H1 (cell line): ENCODE data around the gene ARHGEF16. TPM values are rescaled to one million over a fixed set of nuclear protein-coding genes. Genes with fewer than 3 reads are reported as not detected.

ENCODE experiments used
- CTCF ChIA-PET: fragments of 300-600 bp; sonication (Branson Sonifier 250); formaldehyde crosslinking; loops from one replicate; lab custom pipeline; 2021; ENCODE audit not compliant: partially characterized antibody; lab: Charles Lee
- POLR2A ChIA-PET: fragments of 300-600 bp; sonication (Branson Sonifier 250); formaldehyde crosslinking; loops from one replicate; lab custom pipeline; 2021; ENCODE audit warnings: inconsistent platforms; ENCODE audit not compliant: partially characterized antibody; lab: Charles Lee
- DNase-seq, 2 experiments: peaks; one replicate each; pipeline versions ENCODE4 v3.0.0 to v3.0.0-alpha.2; 2010 to 2022; ENCODE audit warnings: low spot score in 2 of 2, low read depth in 1 of 2, mixed read lengths in 1 of 2
- FAIRE-seq: peaks from 2 replicates; lab custom pipeline; 2011; peaks lifted over from hg19 to GRCh38; lab: Jason Lieb, UNC
- H2AFZ ChIP-seq: 2 replicates; pipeline ENCODE4 v1.8.1; 2012; ENCODE audit warnings: low read length, inconsistent platforms
- H2AK5ac ChIP-seq: 2 replicates; pipeline ENCODE4 v1.6.1; 2013; ENCODE audit warnings: low read depth, low read length
- H2BK120ac ChIP-seq: replicated peaks from 2 replicates; pipeline ENCODE3; 2013; ENCODE audit warnings: low read depth, low read length, inconsistent platforms
- H2BK12ac ChIP-seq: 2 replicates; pipeline ENCODE4 v1.6.1; 2013; ENCODE audit warnings: low read depth, low read length
- H2BK15ac ChIP-seq: 2 replicates; pipeline ENCODE4 v1.6.1; 2013; ENCODE audit warnings: low read length
- H2BK20ac ChIP-seq: 2 replicates; pipeline ENCODE4 v1.6.1; 2013; ENCODE audit warnings: low read length
- H2BK5ac ChIP-seq: 2 replicates; pipeline ENCODE4 v1.6.1; 2013; ENCODE audit warnings: low read depth, low read length
- H3K14ac ChIP-seq: 2 replicates; pipeline ENCODE4 v1.6.1; 2013; ENCODE audit warnings: inconsistent platforms; ENCODE audit not compliant: insufficient read length
- H3K18ac ChIP-seq: 2 replicates; pipeline ENCODE4 v1.6.1; 2013; ENCODE audit warnings: low read length; ENCODE audit errors: extremely low read depth
- H3K23ac ChIP-seq: 2 replicates; pipeline ENCODE4 v1.6.1; 2013; ENCODE audit warnings: inconsistent platforms; ENCODE audit not compliant: insufficient read length
- H3K23me2 ChIP-seq: 2 replicates; pipeline ENCODE4 v1.6.1; 2013; ENCODE audit warnings: low read depth, low read length
- H3K27ac ChIP-seq: 2 replicates; pipeline ENCODE4 v1.6.1; 2011; ENCODE audit warnings: low read depth, low read length, inconsistent platforms
- H3K27me3 ChIP-seq, 4 experiments: replicated peaks in 1 of 4; 1 replicate in 1 of 4; 2 replicates in 3 of 4; pipeline versions ENCODE4 v1.6.1 to v1.8.1; 2011 to 2013; ENCODE audit warnings: low read length in 3 of 4, mild to moderate bottlenecking in 3 of 4, inconsistent platforms in 2 of 4, mixed read lengths in 2 of 4, moderate library complexity in 1 of 4; ENCODE audit not compliant: control insufficient read depth in 3 of 4, insufficient read depth in 3 of 4; ENCODE audit errors: extremely low read depth in 1 of 4
- H3K36me3 ChIP-seq, 4 experiments: 2 replicates each; pipeline versions ENCODE4 v1.6.1 to v1.8.1; 2011 to 2013; ENCODE audit warnings: mild to moderate bottlenecking in 4 of 4, low read length in 3 of 4, moderate library complexity in 2 of 4, control low read depth in 1 of 4, inconsistent platforms in 1 of 4; ENCODE audit not compliant: insufficient read depth in 4 of 4, control insufficient read depth in 2 of 4
- H3K4ac ChIP-seq: replicated peaks from 2 replicates; pipeline ENCODE3; 2013; ENCODE audit warnings: low read length, low read depth, mixed read lengths, inconsistent platforms; ENCODE audit not compliant: insufficient read length
- H3K4me1 ChIP-seq, 4 experiments: replicated peaks in 1 of 4; 1 replicate in 1 of 4; 2 replicates in 3 of 4; pipeline versions ENCODE4 v1.6.1 to v1.8.1; 2011 to 2013; ENCODE audit warnings: low read length in 3 of 4, inconsistent platforms in 2 of 4, mixed read lengths in 1 of 4; ENCODE audit not compliant: insufficient read depth in 4 of 4, control insufficient read depth in 3 of 4
- H3K4me2 ChIP-seq, 2 experiments: 2 replicates each; pipeline versions ENCODE4 v1.6.1 to v1.8.1; 2011 to 2013; ENCODE audit warnings: low read depth in 2 of 2, low read length in 2 of 2, control low read depth in 1 of 2, inconsistent platforms in 1 of 2, mild to moderate bottlenecking in 1 of 2; ENCODE audit not compliant: insufficient read depth in 1 of 2
- H3K4me3 ChIP-seq, 4 experiments: fragments of 200-600, 300-600 bp in 1 of 4; sonication (generic), shearing (Covaris generic), sonication (Bioruptor Twin) in 1 of 4; 2 replicates each; pipeline versions ENCODE4 v1.5.1 to v1.8.1; 2011 to 2016; ENCODE audit warnings: low read length in 4 of 4, low read depth in 3 of 4, control low read depth in 2 of 4, inconsistent platforms in 2 of 4, mild to moderate bottlenecking in 2 of 4, mixed read lengths in 1 of 4, moderate library complexity in 1 of 4; ENCODE audit not compliant: insufficient read depth in 2 of 4; ENCODE audit errors: extremely low read depth in 1 of 4
- H3K56ac ChIP-seq: replicated peaks from 2 replicates; pipeline ENCODE3; 2013; ENCODE audit warnings: low read depth, mild to moderate bottlenecking, mixed read lengths, low read length, inconsistent platforms; ENCODE audit not compliant: insufficient read length
- H3K79me1 ChIP-seq: 2 replicates; pipeline ENCODE4 v1.6.1; 2013; ENCODE audit warnings: low read depth, low read length, control low read depth
- H3K79me2 ChIP-seq, 2 experiments: 2 replicates each; pipeline versions ENCODE4 v1.6.1 to v1.8.1; 2012 to 2013; ENCODE audit warnings: low read length in 2 of 2, mild to moderate bottlenecking in 2 of 2, inconsistent platforms in 1 of 2; ENCODE audit not compliant: insufficient read depth in 2 of 2, control insufficient read depth in 1 of 2
- H3K9ac ChIP-seq, 4 experiments: replicated peaks in 1 of 4; 1 replicate in 1 of 4; 2 replicates in 3 of 4; pipeline versions ENCODE4 v1.6.1 to v1.8.1; 2011 to 2013; ENCODE audit warnings: low read depth in 3 of 4, low read length in 3 of 4, control low read depth in 2 of 4, mild to moderate bottlenecking in 2 of 4, moderate library complexity in 2 of 4, inconsistent platforms in 1 of 4; ENCODE audit errors: extremely low read depth in 1 of 4
- H3K9me3 ChIP-seq, 2 experiments: 2 replicates each; pipeline versions ENCODE4 v1.6.1 to v1.8.1; 2012 to 2013; ENCODE audit warnings: mild to moderate bottlenecking in 2 of 2, moderate library complexity in 2 of 2, control low read depth in 1 of 2, inconsistent platforms in 1 of 2, low read depth in 1 of 2, low read length in 1 of 2, mixed read lengths in 1 of 2; ENCODE audit not compliant: insufficient read depth in 2 of 2
- H4K20me1 ChIP-seq, 2 experiments: replicated peaks in 1 of 2; 2 replicates each; pipeline versions ENCODE3 to v1.8.1; 2011 to 2013; ENCODE audit warnings: inconsistent platforms in 2 of 2, low read length in 2 of 2, mild to moderate bottlenecking in 1 of 2; ENCODE audit not compliant: insufficient read depth in 2 of 2, control insufficient read depth in 1 of 2
- H4K5ac ChIP-seq: 2 replicates; pipeline ENCODE4 v1.6.1; 2013; ENCODE audit warnings: low read length, low read depth, mixed read lengths, inconsistent platforms; ENCODE audit not compliant: insufficient read length
- H4K8ac ChIP-seq: 2 replicates; pipeline ENCODE4 v1.8.0; 2013; ENCODE audit warnings: mild to moderate bottlenecking, moderate library complexity, low read length, inconsistent platforms; ENCODE audit not compliant: insufficient read depth; ENCODE audit errors: extremely low read depth
- H4K91ac ChIP-seq: replicated peaks from 2 replicates; pipeline ENCODE3; 2013; ENCODE audit warnings: low read length, mixed read lengths, inconsistent platforms; ENCODE audit not compliant: insufficient read length
- ATF3 ChIP-seq: IDR thresholded peaks from 2 replicates; pipeline ENCODE4 v1.6.1; 2011; ENCODE audit warnings: low read depth, mild to moderate bottlenecking, low read length; ENCODE audit not compliant: insufficient read depth
- BACH1 ChIP-seq: IDR thresholded peaks from 2 replicates; pipeline ENCODE4 v1.6.1; 2012; ENCODE audit warnings: low read length, improper control_type of control experiment
- CEBPB ChIP-seq: IDR thresholded peaks from 2 replicates; pipeline ENCODE4 v1.6.1; 2012; ENCODE audit warnings: low read depth, low read length
- CHD2 ChIP-seq: IDR thresholded peaks from 2 replicates; pipeline ENCODE4 v1.6.1; 2012; ENCODE audit warnings: low read length, improper control_type of control experiment
- EGR1 ChIP-seq: IDR thresholded peaks from 2 replicates; pipeline ENCODE4 v1.6.1; 2011; ENCODE audit warnings: low read depth, low read length, borderline replicate concordance
- HDAC6 ChIP-seq: IDR thresholded peaks from one replicate; pipeline ENCODE4 v1.7.1; 2012; ENCODE audit warnings: low read depth, mild to moderate bottlenecking, inconsistent platforms, low read length, moderate library complexity
- KDM1A ChIP-seq: fragments of 200-600, 300-600 bp; sonication (generic); IDR thresholded peaks from 2 replicates; pipeline ENCODE4 v1.7.1; 2016; ENCODE audit warnings: mild to moderate bottlenecking, low read length, borderline replicate concordance
- MAX ChIP-seq: IDR thresholded peaks from 2 replicates; pipeline ENCODE4 v1.6.1; 2012; ENCODE audit warnings: inconsistent platforms
- SUZ12 ChIP-seq: fragments of 200-600 bp; sonication (generic); IDR thresholded peaks from 2 replicates; pipeline ENCODE4 v1.6.1; 2012; ENCODE audit warnings: mild to moderate bottlenecking, inconsistent platforms, low read length, moderate library complexity, mixed read lengths
- TBP ChIP-seq: IDR thresholded peaks from 2 replicates; pipeline ENCODE4 v1.6.1; 2011; ENCODE audit warnings: low read depth, low read length, improper control_type of control experiment
- WGBS, 2 experiments: shearing (Covaris generic) in 1 of 2; methylation state at CpG; one replicate each; pipeline versions ENCODE4 v1.1.6 to v1.1.7; 2013 to 2015; ENCODE audit warnings: low lambda C conversion rate in 2 of 2, mixed read lengths in 2 of 2, inconsistent platforms in 1 of 2, low coverage in 1 of 2, missing lambda C conversion rate in 1 of 2; ENCODE audit not compliant: insufficient replicate concordance in 2 of 2, insufficient coverage in 1 of 2, insufficient read length in 1 of 2; ENCODE audit errors: extremely low coverage in 1 of 2, missing lambda C conversion rate in 1 of 2; 5-methylcytosine and 5-hydroxymethylcytosine counted together
- polyA plus RNA-seq, 7 experiments: library from polyadenylated mRNA; depleted of rRNA in 3 of 7; stranded (reverse) in 5 of 7; unstranded in 2 of 7; fragments of >200 nt in 5 of 7; fragments of 200-250 nt in 2 of 7; gene quantifications; 1 replicate in 5 of 7; 2 replicates in 1 of 7; 4 replicates in 1 of 7; pipeline versions ENCODE4 v1.2.1 to v1.2.3, GENCODE V29; 2011 to 2013; ENCODE audit warnings: missing spikeins in 2 of 7, mixed read lengths in 2 of 7
- total RNA-seq: library from RNA; stranded (reverse); fragmentation: NEBNext Ultra II Directional; extraction: Animal tissue kit (Norgen Biotek cat#: 25700); gene quantifications from 2 replicates; pipeline ENCODE4 v1.2.1, GENCODE V29; 2021

The ARHGEF16 gene
- total and polyA plus RNA-seq, 2 of the 8 experiments (the other 6 are each of a cell fraction or from before 2014, with no cell fraction given): 18.3 to 20.7 TPM

GRCh38 chr1:3435666-3436065 lies 18.8 kb upstream of the ARHGEF16 start:
- Histone ChIP-seq H3K23ac (no peak overlapping the region), H3K23me2 (no peaks in the 10 kb centered on the region), H3K4me2 (no peak overlapping the region), H4K91ac (no peak overlapping the region), H3K4me3 (no peak overlapping the region), H2BK120ac (no peak overlapping the region), H2AK5ac (no peak overlapping the region), H3K27me3 (0 out of 7 replicates have a peak, but pooled peaks cover 0 to 2% (median under 1%) of the 10 kb centered on the region in 4 experiments), H2BK20ac (no peak overlapping the region), H2BK12ac (no peak overlapping the region), H3K9ac (no peak overlapping the region), H2BK15ac (no peak overlapping the region), H3K14ac (no peak overlapping the region), H2BK5ac (no peak overlapping the region), H3K36me3 (no peaks in the 10 kb centered on the region), H4K20me1 (peaks cover 0 to 5% of the 10 kb centered on the region in 2 experiments), H3K18ac (no peak overlapping the region), H2AFZ (no peak overlapping the region), H4K8ac (no peak overlapping the region), H3K79me1 (no peaks in the 10 kb centered on the region), H3K27ac (no peak overlapping the region), H3K56ac (no peak overlapping the region), H3K4me1 (peaks cover 0 to 7% (median 2%) of the 10 kb centered on the region in 4 experiments; a peak in 3 of 7 replicates), H3K9me3 (no peaks in the 10 kb centered on the region), H3K79me2 (no peaks in the 10 kb centered on the region), H3K4ac (no peak overlapping the region), H4K5ac (no peak overlapping the region)
- POLR2A ChIA-PET: no interaction called here
- no peak for DNase-seq
- no peak for TF ChIP-seq MAX
- TF ChIP-seq EGR1: no peak
- no peak for TF ChIP-seq ATF3
- no peak for TF ChIP-seq TBP
- TF ChIP-seq KDM1A: no peak
- TF ChIP-seq CHD2: no peak
- TF ChIP-seq BACH1: no peak
- no peak for TF ChIP-seq SUZ12
- TF ChIP-seq HDAC6: no peak
- TF ChIP-seq CEBPB: no peak
- 89% methylated on average over 16 of the region's 21 CpGs; no CpG with 5 or more reads in 1 of the 2 experiments for WGBS, 2 experiments
- CTCF ChIA-PET: no interaction called here
- no peak for FAIRE-seq
